SK-N-SH treated with all-trans-retinoic acid at 6 μM for 48 hours (cell line): ENCODE data around the gene ZBTB17.

ENCODE experiments used
- ATAC-seq: fragments of 200-7000 bp; cut with Tn5 transposase; 3 replicates; pipeline ENCODE4 v1.9.1; 2020; ENCODE audit warnings: mild to moderate bottlenecking, moderate library complexity
- ARNTL ChIP-seq: fragments of 450-650 bp; formaldehyde crosslinking; IDR thresholded peaks from 2 replicates; pipeline ENCODE4 v1.5.0; 2020; ENCODE audit warnings: low read depth, mild to moderate bottlenecking, moderate library complexity, borderline replicate concordance
- BACH2 ChIP-seq: fragments of 250-450 bp; sonication (Bioruptor Pico); IDR thresholded peaks from 2 replicates; pipeline ENCODE4 v1.9.0; 2021; ENCODE audit warnings: mild to moderate bottlenecking, borderline replicate concordance
- CREB5 ChIP-seq: fragments of 250-450 bp; sonication (Bioruptor Pico); IDR thresholded peaks from 2 replicates; pipeline ENCODE4 v1.5.1; 2020; ENCODE audit warnings: low read depth, mild to moderate bottlenecking, moderate library complexity
- CSDC2 ChIP-seq: fragments of 250-450 bp; sonication (Bioruptor Pico); IDR thresholded peaks from 2 replicates; pipeline ENCODE4 v1.5.0; 2020; ENCODE audit warnings: mild to moderate bottlenecking, moderate library complexity
- ESRRG ChIP-seq: fragments of 250-450 bp; sonication (Bioruptor Pico); IDR thresholded peaks from 2 replicates; pipeline ENCODE4 v1.6.1; 2021; ENCODE audit warnings: mild to moderate bottlenecking
- GLIS3 ChIP-seq: fragments of 250-450 bp; sonication (Bioruptor Pico); IDR thresholded peaks from 2 replicates; pipeline ENCODE4 v1.5.0; 2020; ENCODE audit warnings: mild to moderate bottlenecking, moderate library complexity
- ISL1 ChIP-seq: fragments of 250-450 bp; sonication (Bioruptor Pico); IDR thresholded peaks from 2 replicates; pipeline ENCODE4 v2.1.2; 2022; ENCODE audit warnings: mild to moderate bottlenecking, moderate library complexity
- OSR1 ChIP-seq: fragments of 250-450 bp; sonication (Bioruptor Pico); IDR thresholded peaks from 2 replicates; pipeline ENCODE4 v1.8.0; 2022; ENCODE audit warnings: moderate library complexity, mild to moderate bottlenecking, inconsistent platforms
- POU6F1 ChIP-seq: fragments of 250-450 bp; sonication (Bioruptor Pico); IDR thresholded peaks from 2 replicates; pipeline ENCODE4 v1.8.0; 2021; ENCODE audit warnings: low read depth, mild to moderate bottlenecking, moderate library complexity, borderline replicate concordance
- PPARA ChIP-seq: fragments of 250-450 bp; sonication (Bioruptor Pico); IDR thresholded peaks from 2 replicates; pipeline ENCODE4 v1.5.0; 2020; ENCODE audit warnings: mild to moderate bottlenecking, borderline replicate concordance
- RARB ChIP-seq: fragments of 250-450 bp; sonication (Bioruptor Pico); IDR thresholded peaks from 2 replicates; pipeline ENCODE4 v1.8.0; 2021; ENCODE audit warnings: mild to moderate bottlenecking, moderate library complexity
- SNAI2 ChIP-seq: fragments of 250-450 bp; sonication (Bioruptor Pico); IDR thresholded peaks from 2 replicates; pipeline ENCODE4 v1.5.0; 2020; ENCODE audit warnings: mild to moderate bottlenecking, moderate library complexity
- TCF4 ChIP-seq: fragments of 250-450 bp; sonication (Bioruptor Pico); IDR thresholded peaks from 2 replicates; pipeline ENCODE4 v1.8.0; 2021; ENCODE audit warnings: mild to moderate bottlenecking, moderate library complexity, borderline replicate concordance
- TOX ChIP-seq: fragments of 250-450 bp; sonication (Bioruptor Pico); IDR thresholded peaks from 2 replicates; pipeline ENCODE4 v1.8.0; 2021; ENCODE audit warnings: mild to moderate bottlenecking, moderate library complexity, borderline replicate concordance
- TSHZ2 ChIP-seq: fragments of 250-450 bp; sonication (Bioruptor Pico); IDR thresholded peaks from 2 replicates; pipeline ENCODE4 v1.5.0; 2020; ENCODE audit warnings: mild to moderate bottlenecking, moderate library complexity
- ZC3H10 ChIP-seq: fragments of 250-450 bp; sonication (Bioruptor Pico); IDR thresholded peaks from 2 replicates; pipeline ENCODE4 v1.5.1; 2021; ENCODE audit warnings: mild to moderate bottlenecking, moderate library complexity
- ZFP3 ChIP-seq: fragments of 250-450 bp; sonication (Bioruptor Pico); IDR thresholded peaks from 2 replicates; pipeline ENCODE4 v1.5.0; 2020; ENCODE audit warnings: mild to moderate bottlenecking, moderate library complexity
- ZFP30 ChIP-seq: fragments of 450-650 bp; formaldehyde crosslinking; IDR thresholded peaks from 2 replicates; pipeline ENCODE4 v1.5.0; 2022; ENCODE audit warnings: mild to moderate bottlenecking, moderate library complexity
- ZNF70 ChIP-seq: fragments of 450-650 bp; formaldehyde crosslinking; IDR thresholded peaks from 2 replicates; pipeline ENCODE4 v1.5.0; 2020; ENCODE audit warnings: mild to moderate bottlenecking, moderate library complexity
- ZNF8 ChIP-seq: fragments of 450-650 bp; formaldehyde crosslinking; IDR thresholded peaks from 2 replicates; pipeline ENCODE4 v1.5.0; 2020; ENCODE audit warnings: mild to moderate bottlenecking, moderate library complexity
- TF ChIP-seq, protein P1 (sequence below): fragments of 250-450 bp; sonication (Bioruptor Pico); IDR thresholded peaks from 2 replicates; pipeline ENCODE4 v1.8.0; 2020; ENCODE audit warnings: mild to moderate bottlenecking, moderate library complexity, borderline replicate concordance
- TF ChIP-seq, protein P2 (sequence below): fragments of 250-450 bp; sonication (Bioruptor Pico); IDR thresholded peaks from 2 replicates; pipeline ENCODE4 v1.5.1; 2021; ENCODE audit warnings: mild to moderate bottlenecking, moderate library complexity

ZBTB17 gene

GRCh38 chr1:15970911-15971310 lies 5.0 kb downstream of the ZBTB17 start:
- TF ChIP-seq ZC3H10 (CRISPR knock-in tag) (no peak), TOX (CRISPR knock-in tag) (no peak), ZFP30 (CRISPR knock-in tag) (no peak), ARNTL (CRISPR knock-in tag) (no peak), PPARA (CRISPR knock-in tag) (no peak), CREB5 (CRISPR knock-in tag) (no peak), CSDC2 (CRISPR knock-in tag) (no peak), OSR1 (CRISPR knock-in tag) (no peak), TSHZ2 (no peak), POU6F1 (CRISPR knock-in tag) (no peak), ZFP3 (CRISPR knock-in tag) (no peak), ZNF8 (CRISPR knock-in tag) (no peak), BACH2 (no peak), ESRRG (CRISPR knock-in tag) (no peak), ZNF70 (CRISPR knock-in tag) (no peak), SNAI2 (CRISPR knock-in tag) (no peak), GLIS3 (CRISPR knock-in tag) (no peak), ISL1 (CRISPR knock-in tag) (no peak)
- TF ChIP-seq, protein P1, sequence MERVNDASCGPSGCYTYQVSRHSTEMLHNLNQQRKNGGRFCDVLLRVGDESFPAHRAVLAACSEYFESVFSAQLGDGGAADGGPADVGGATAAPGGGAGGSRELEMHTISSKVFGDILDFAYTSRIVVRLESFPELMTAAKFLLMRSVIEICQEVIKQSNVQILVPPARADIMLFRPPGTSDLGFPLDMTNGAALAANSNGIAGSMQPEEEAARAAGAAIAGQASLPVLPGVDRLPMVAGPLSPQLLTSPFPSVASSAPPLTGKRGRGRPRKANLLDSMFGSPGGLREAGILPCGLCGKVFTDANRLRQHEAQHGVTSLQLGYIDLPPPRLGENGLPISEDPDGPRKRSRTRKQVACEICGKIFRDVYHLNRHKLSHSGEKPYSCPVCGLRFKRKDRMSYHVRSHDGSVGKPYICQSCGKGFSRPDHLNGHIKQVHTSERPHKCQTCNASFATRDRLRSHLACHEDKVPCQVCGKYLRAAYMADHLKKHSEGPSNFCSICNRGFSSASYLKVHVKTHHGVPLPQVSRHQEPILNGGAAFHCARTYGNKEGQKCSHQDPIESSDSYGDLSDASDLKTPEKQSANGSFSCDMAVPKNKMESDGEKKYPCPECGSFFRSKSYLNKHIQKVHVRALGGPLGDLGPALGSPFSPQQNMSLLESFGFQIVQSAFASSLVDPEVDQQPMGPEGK (CRISPR knock-in tag) = no peak
- no peak for ATAC-seq

DNA sequence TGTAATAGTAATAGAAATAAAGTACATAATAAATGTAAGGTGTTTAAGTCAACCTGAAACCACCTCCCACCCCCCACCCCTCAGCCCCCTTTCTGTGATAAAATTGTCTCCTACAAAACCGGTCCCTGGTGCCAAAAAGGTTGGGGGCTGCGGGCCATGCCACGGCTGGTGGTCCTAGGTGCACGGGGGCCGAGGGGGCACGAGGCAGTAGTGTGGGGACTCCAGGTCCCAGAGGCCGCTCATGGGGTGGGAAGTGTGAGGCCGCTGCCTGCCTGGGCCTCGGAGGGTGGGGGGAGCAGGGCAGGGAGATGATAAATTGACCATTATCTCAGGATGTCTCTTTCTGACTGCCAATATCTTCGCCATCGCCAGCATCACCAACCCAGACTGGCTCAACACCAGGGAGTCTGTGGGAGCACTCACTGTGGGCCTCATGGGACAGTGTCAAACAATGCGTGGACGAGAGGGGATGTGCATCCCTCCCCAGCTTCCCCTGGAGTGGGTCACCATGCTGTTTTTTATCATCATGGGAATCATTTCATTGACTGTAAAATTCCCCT lies 6.5 kb downstream of the ZBTB17 start:
- no peak for ATAC-seq
- no peak for TF ChIP-seq ZFP3 (CRISPR knock-in tag)
- no peak for TF ChIP-seq RARB (CRISPR knock-in tag)
- no peak for TF ChIP-seq ISL1 (CRISPR knock-in tag)
- no peak for TF ChIP-seq TCF4
- no peak for TF ChIP-seq ESRRG (CRISPR knock-in tag)
- no peak for TF ChIP-seq CSDC2 (CRISPR knock-in tag)
- TF ChIP-seq, protein P2, sequence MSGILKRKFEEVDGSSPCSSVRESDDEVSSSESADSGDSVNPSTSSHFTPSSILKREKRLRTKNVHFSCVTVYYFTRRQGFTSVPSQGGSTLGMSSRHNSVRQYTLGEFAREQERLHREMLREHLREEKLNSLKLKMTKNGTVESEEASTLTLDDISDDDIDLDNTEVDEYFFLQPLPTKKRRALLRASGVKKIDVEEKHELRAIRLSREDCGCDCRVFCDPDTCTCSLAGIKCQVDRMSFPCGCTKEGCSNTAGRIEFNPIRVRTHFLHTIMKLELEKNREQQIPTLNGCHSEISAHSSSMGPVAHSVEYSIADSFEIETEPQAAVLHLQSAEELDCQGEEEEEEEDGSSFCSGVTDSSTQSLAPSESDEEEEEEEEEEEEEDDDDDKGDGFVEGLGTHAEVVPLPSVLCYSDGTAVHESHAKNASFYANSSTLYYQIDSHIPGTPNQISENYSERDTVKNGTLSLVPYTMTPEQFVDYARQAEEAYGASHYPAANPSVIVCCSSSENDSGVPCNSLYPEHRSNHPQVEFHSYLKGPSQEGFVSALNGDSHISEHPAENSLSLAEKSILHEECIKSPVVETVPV (CRISPR knock-in tag) = no peak
- TF ChIP-seq ZNF8 (CRISPR knock-in tag) = no peak
- TF ChIP-seq POU6F1 (CRISPR knock-in tag) = no peak
- TF ChIP-seq, protein P1 (CRISPR knock-in tag) = no peak
- TF ChIP-seq GLIS3 (CRISPR knock-in tag) = no peak
- no peak for TF ChIP-seq ZNF70 (CRISPR knock-in tag)
- no peak for TF ChIP-seq PPARA (CRISPR knock-in tag)
- TF ChIP-seq TSHZ2 = no peak
- no peak for TF ChIP-seq OSR1 (CRISPR knock-in tag)
- no peak for TF ChIP-seq ZFP30 (CRISPR knock-in tag)
- TF ChIP-seq ZC3H10 (CRISPR knock-in tag) = no peak
- TF ChIP-seq SNAI2 (CRISPR knock-in tag) = no peak
- TF ChIP-seq, all 23 proteins: peak for 0
